ENCODE results near the gene OTOGL.
"Not testable (repeated sequence)": the region's sequence is repeated elsewhere in the genome, so short reads cannot be mapped to it uniquely, and the experiment has no call there.

OTOGL gene

DNA sequence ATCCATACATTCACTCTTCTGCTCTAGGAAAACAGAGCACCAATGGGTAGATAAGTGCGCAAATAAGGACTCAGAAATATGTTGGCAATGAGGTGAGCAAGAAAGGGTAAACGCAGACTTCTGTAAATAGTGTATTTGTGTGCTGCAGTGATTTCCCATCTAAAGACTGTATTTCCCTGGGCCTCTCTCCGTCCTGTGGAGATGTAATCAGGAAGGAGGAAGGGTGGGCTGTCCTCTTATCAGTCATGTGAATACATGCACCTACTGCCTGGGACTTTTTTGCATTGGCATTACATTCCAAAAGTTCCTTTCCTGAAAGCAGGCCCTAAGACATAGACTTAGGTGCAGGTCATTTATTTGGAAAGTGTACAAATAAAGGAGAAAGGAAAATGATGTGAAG lies 114.5 kb downstream of the OTOGL start:
- ChIA-PET CTCF (no interaction called here), POLR2A (no interaction called here)
- TF ChIP-seq, protein P1, sequence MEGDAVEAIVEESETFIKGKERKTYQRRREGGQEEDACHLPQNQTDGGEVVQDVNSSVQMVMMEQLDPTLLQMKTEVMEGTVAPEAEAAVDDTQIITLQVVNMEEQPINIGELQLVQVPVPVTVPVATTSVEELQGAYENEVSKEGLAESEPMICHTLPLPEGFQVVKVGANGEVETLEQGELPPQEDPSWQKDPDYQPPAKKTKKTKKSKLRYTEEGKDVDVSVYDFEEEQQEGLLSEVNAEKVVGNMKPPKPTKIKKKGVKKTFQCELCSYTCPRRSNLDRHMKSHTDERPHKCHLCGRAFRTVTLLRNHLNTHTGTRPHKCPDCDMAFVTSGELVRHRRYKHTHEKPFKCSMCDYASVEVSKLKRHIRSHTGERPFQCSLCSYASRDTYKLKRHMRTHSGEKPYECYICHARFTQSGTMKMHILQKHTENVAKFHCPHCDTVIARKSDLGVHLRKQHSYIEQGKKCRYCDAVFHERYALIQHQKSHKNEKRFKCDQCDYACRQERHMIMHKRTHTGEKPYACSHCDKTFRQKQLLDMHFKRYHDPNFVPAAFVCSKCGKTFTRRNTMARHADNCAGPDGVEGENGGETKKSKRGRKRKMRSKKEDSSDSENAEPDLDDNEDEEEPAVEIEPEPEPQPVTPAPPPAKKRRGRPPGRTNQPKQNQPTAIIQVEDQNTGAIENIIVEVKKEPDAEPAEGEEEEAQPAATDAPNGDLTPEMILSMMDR (IDR thresholded peaks at IDR 0.05; ENCODE audit: control extremely low read depth, extremely low read depth, low read depth, missing control alignments) = no peak
- DNase-seq (ENCODE audit: extremely low spot score) = no peak

DNA sequence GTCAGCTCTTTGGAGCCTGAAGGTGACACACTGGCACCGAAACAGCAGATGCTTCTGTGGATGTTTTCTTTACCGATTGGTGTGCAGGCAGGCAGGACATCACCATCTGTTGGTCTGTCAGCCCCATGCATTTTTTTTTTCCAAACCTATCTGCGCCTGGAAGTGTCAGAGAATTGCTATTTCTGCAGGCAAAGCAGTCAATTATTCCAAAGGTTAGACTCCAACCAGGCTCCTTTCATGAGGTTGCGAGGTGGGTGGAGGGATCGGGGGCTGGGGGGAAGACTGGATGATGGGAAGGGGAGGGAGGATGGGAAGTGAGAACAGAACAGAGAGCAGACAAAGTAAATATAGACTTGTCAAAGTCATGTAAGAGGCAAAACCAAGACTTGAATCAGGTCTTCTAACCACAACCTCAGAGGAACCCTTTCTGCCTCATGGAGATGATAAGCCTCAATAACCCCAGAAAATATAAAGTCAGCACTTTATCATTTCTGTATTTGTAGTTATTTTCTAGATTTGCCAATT lies 117.7 kb downstream of the OTOGL start:
- no peak for DNase-seq (ENCODE audit: extremely low spot score)
- TF ChIP-seq, protein P1 (IDR thresholded peaks at IDR 0.05; ENCODE audit: control extremely low read depth, extremely low read depth, low read depth, missing control alignments) = no peak
- ChIA-PET CTCF (no interaction called here), POLR2A (no interaction called here)

DNA sequence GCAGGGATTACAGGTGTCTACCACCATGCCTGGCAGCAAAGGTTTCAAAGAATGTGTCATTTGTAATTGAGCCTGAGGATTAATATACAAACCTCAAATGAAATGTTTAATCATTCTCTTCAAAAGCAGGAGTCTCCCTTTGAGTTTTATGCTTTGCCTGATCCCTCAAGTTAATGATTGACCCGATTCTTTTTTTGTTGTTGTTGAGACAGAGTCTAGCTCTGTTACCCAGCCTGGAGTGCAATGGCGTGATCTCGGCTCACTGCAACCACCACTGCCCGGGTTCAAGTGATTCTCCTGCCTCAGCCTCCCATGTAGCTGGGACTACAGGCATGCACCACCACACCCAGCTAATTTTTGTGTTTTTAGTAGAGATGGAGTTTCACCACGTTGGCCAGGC lies 119.6 kb downstream of the OTOGL start:
- POLR2A ChIA-PET; DNase-seq (ENCODE audit: extremely low spot score): not testable (repeated sequence)
- CTCF ChIA-PET = interaction anchor here (1.2 kb wide), 1 partner anchor 52 kb away, joined by 4 read pairs; no protein-coding TSS in a partner anchor

DNA sequence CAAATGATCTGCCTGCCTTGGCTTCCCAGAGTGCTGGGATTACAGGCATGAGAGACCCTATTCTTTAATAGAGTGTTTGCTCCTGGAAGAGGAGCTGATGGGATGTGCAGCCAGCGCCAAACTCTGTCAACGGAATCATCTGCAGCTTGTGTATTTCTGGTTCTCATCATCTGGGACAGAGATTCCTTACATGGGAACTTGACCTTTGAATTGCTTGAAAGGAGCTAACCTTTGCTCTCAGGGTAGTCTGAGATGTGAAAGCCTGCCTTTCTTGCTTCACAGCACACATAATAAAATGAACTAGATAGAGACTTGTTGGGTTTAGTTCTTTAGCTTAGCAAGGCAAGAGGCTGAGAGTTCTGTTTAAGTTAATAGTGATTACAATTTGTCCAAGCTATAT lies 120.0 kb downstream of the OTOGL start:
- TF ChIP-seq, protein P1 (IDR thresholded peaks at IDR 0.05; ENCODE audit: control extremely low read depth, extremely low read depth, low read depth, missing control alignments) = no peak
- CTCF ChIA-PET = interaction anchor here (1.2 kb wide), 1 partner anchor 51 kb away, joined by 4 read pairs; no protein-coding TSS in a partner anchor
- POLR2A ChIA-PET = no interaction called here
- DNase-seq (ENCODE audit: extremely low spot score) = no peak

DNA sequence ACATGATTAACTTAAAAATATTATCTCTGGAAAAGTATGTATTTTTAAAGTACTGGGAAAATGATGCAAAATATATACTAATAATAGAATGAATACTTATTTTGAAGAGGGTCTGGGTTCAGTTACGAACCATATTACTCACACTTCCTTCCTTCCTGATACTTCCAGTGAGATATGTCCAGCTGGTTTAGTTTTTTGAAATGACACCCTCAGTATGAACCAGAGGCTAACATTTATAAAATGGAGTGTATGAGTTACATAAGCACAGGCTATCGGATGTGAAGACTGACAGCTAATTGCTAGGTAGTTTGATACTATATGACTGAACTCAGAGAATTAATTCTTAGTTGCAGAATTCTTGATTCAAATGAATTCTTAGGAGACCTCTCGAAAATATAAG lies 122.9 kb downstream of the OTOGL start:
- TF ChIP-seq, protein P1 (IDR thresholded peaks at IDR 0.05; ENCODE audit: control extremely low read depth, extremely low read depth, low read depth, missing control alignments) = no peak
- DNase-seq (ENCODE audit: extremely low spot score) = no peak
- POLR2A ChIA-PET = no interaction called here
- CTCF ChIA-PET = no interaction called here

DNA sequence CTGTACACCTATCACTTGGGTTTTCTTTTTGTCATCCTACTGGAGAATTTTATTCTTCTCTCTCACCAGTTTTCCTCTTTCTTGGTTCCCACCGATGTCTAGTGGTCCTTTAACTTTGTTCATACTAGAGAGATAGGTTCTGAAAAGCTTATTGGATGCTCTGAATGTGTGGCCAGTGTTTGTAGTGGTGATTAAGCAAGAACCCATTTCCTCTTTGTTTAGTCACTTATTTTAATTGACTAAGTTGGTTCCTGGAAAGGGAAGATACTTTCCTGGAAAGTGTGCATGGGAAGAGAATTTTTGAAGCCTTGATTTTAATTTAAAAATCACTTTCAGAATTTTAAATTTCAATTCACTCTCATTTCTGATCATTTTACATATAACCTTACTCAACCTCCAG lies 127.2 kb downstream of the OTOGL start:
- POLR2A ChIA-PET = no interaction called here
- TF ChIP-seq, protein P1 (IDR thresholded peaks at IDR 0.05; ENCODE audit: control extremely low read depth, extremely low read depth, low read depth, missing control alignments) = no peak
- CTCF ChIA-PET = no interaction called here
- DNase-seq (ENCODE audit: extremely low spot score) = no peak

DNA sequence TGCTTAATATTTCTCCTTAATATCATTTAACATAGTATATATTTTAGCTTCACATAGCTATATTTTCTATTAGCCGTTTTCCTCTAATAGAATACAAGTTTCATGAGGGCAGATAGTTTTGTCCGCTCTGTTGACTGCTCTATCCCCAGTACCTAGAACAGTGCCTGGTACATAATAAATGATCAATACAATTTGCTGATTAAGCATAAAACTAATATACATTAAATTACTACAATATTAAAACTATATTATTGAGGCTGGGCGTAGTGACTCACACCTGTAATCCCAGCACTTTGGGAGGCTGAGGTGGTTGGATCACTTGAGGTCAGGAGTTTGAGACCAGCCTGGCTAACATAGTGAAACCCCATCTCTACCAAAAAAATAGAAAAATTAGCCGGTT lies 128.6 kb downstream of the OTOGL start:
- DNase-seq (ENCODE audit: extremely low spot score); POLR2A ChIA-PET; CTCF ChIA-PET: not testable (repeated sequence)

DNA sequence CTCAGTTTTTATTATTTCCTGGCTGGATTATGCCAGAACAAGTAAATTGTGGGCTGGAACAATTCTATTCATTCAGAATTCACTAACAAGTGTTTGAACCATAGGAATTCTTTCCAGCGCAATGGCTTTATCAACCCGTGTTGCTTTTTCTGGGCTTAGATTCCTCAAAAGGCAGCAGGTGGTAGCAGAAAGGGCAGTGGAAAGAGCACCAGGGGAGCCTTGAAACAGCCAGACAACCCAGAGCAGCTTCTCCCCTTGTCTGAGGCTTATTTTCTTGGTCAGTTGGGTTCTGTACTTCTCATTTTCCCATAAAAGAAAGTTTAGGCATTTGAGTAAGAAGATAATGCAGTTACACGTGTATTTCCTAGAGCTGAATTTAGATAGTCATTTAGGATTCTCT lies 130.7 kb downstream of the OTOGL start:
- TF ChIP-seq, protein P1 (IDR thresholded peaks at IDR 0.05; ENCODE audit: control extremely low read depth, extremely low read depth, low read depth, missing control alignments) = no peak

More for the DNA sequence above, 130.7 kb downstream of the OTOGL start:
- ChIA-PET POLR2A (no interaction called here), CTCF (no interaction called here)
- no peak for DNase-seq (ENCODE audit: extremely low spot score)
